Measurements from ENCODE around the gene FSTL4.

Gene FSTL4

DNA sequence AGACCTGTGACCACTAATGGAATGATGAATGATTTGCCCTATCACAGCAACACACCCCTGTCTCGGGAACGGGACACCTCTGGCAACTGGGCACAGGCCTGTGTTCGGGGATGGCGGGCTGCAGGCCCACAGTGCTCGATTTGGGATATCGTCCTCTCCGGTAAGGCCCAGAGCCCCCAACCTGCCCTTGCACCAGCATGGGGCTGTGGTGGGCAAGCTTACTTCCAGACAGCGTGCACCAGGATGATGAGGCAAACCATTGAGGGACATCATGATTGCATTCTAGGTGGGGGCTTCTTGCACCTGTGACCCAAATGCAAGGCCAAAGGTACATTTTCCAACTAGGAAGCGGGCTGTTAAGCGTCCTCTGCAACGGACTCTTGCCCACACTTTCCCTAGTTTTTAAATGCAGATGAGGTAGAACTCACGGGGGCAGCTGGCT is 275.4 kb downstream of the FSTL4 start:
- H3K27ac ChIP-seq (ENCODE audit: low read length): no peak overlapping the region
- H3K36me3 ChIP-seq (ENCODE audit: insufficient read depth, low read length): no peaks in the 10 kb centered on the region
- H3K4me3 ChIP-seq (ENCODE audit: low read depth in 1 of 2, low read length in 2 of 2): no peak overlapping the region
- H3K9ac ChIP-seq (ENCODE audit: low read depth, low read length): no peak overlapping the region
- no peak for ATAC-seq (ENCODE audit: insufficient read depth, low read depth)
- H3K79me2 ChIP-seq (ENCODE audit: insufficient read depth, low read length): no peaks in the 10 kb centered on the region
- H3K4me1 ChIP-seq (ENCODE audit: insufficient read depth, low read length): peaks cover 11% of the 10 kb centered on the region
- TF ChIP-seq, protein P1, sequence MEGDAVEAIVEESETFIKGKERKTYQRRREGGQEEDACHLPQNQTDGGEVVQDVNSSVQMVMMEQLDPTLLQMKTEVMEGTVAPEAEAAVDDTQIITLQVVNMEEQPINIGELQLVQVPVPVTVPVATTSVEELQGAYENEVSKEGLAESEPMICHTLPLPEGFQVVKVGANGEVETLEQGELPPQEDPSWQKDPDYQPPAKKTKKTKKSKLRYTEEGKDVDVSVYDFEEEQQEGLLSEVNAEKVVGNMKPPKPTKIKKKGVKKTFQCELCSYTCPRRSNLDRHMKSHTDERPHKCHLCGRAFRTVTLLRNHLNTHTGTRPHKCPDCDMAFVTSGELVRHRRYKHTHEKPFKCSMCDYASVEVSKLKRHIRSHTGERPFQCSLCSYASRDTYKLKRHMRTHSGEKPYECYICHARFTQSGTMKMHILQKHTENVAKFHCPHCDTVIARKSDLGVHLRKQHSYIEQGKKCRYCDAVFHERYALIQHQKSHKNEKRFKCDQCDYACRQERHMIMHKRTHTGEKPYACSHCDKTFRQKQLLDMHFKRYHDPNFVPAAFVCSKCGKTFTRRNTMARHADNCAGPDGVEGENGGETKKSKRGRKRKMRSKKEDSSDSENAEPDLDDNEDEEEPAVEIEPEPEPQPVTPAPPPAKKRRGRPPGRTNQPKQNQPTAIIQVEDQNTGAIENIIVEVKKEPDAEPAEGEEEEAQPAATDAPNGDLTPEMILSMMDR (IDR thresholded peaks at IDR 0.05; ENCODE audit: borderline replicate concordance, extremely low read depth, low read length, poor library complexity, severe bottlenecking): no peak
- no peak overlapping the region for H2AFZ ChIP-seq (ENCODE audit: low read depth, low read length)
- no peaks in the 10 kb centered on the region for H3K9me3 ChIP-seq (ENCODE audit: insufficient read depth, low read length, severe bottlenecking)
- H4K20me1 ChIP-seq (ENCODE audit: insufficient read depth, low read length): no peaks in the 10 kb centered on the region
- no peak overlapping the region for H3K4me2 ChIP-seq (ENCODE audit: insufficient read depth, low read length)
- H3K27me3 ChIP-seq (ENCODE audit: insufficient read depth, low read length, poor library complexity): no peaks in the 10 kb centered on the region
- no peak for DNase-seq

DNA sequence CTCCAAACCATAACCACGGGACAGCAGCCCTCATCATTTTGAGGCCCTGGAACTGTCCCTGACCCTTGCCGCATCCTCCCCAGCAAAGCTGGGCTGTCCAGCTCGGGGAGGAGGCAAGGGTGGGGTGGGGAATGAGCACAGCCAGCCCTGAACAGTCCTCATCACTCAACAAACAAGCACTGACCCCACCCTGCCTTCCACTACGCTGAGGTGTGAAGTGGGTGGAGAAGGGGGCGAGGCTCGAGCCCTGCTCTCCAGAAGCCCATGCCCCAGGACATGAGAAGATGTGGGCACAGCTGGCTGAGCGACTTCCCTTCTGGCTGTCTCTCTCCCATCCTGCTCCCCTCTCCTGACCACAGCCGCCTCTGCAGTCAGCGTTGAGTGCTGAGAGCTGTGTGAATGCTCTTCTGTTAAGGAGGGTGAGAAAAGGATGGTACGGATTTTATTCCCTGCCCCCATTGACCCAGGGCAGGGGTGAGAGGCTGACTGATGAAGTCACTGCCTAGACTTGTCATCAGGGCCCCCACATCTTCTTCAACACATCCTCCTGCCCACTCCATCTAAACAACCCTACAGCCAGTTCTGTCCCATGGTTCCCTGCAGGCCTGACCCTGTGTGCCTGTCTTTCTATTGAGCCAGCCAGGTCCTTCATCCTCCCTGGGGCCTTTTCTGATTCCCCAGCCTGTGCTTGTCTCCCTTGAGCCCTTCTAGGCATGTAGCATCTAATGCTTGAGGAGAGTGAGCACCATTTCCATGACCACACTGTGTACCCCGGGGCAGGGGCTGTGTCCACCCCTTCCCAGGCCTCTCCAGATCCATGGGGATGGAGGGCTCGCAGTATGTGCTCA is 276.0 kb downstream of the FSTL4 start:
- Histone ChIP-seq H3K4me3 (ENCODE audit: low read depth in 1 of 2, low read length in 2 of 2) (no peak overlapping the region), H3K27ac (ENCODE audit: low read length) (no peak overlapping the region), H3K79me2 (ENCODE audit: insufficient read depth, low read length) (no peaks in the 10 kb centered on the region), H3K4me1 (ENCODE audit: insufficient read depth, low read length) (peaks cover 11% of the 10 kb centered on the region), H4K20me1 (ENCODE audit: insufficient read depth, low read length) (no peaks in the 10 kb centered on the region), H3K27me3 (ENCODE audit: insufficient read depth, low read length, poor library complexity) (no peaks in the 10 kb centered on the region), H3K9ac (ENCODE audit: low read depth, low read length) (no peak overlapping the region), H2AFZ (ENCODE audit: low read depth, low read length) (no peak overlapping the region), H3K4me2 (ENCODE audit: insufficient read depth, low read length) (no peak overlapping the region), H3K9me3 (ENCODE audit: insufficient read depth, low read length, severe bottlenecking) (no peaks in the 10 kb centered on the region), H3K36me3 (ENCODE audit: insufficient read depth, low read length) (no peaks in the 10 kb centered on the region)
- peak; percentile 80 for ATAC-seq (ENCODE audit: insufficient read depth, low read depth)
- TF ChIP-seq EZH2 (IDR thresholded peaks at IDR 0.05; ENCODE audit: borderline replicate concordance, low read depth, low read length, severe bottlenecking): no peak
- TF ChIP-seq, protein P1 (IDR thresholded peaks at IDR 0.05; ENCODE audit: borderline replicate concordance, extremely low read depth, low read length, poor library complexity, severe bottlenecking): no peak
- peak; percentile 69 for DNase-seq

DNA sequence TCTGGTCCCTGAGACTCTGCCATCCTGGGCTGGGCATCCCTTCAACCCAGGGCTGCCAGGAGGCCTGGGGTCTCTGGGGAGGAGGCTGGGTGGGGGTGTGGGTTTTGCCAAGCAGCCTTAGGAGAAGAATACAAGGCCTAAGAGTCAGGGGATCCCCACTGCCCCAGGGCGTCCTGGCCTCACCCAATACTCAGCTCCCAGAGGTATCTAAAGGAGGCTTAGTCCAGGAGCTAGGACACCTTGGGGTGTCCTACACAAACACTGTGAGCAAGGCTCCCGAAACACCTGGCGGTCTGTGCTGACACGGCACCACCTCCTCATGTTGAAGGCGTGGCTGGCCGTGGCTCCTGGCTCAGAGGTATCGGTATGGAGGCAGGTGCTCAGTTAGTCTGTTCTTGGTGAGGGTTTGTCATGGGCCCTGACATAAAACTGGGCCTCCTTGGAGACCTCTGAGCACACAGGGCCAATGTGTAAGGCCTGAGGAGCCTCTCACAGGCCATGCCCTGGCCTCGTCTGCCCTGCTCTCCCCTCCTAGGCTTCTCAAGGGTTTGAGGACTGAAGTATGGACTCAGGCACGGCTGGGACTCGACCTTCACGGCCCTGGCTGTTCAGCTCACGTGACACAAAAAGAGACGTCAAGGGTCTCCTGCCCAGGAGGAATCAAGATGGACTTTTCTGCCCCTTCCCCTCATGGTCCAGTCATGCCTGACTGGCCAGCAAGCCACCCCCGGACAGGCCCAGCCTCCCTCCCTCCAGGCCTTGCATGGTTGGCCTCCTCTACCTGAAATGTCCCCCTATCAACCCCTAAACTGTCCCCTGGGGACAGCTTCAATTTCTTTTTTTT is 277.3 kb downstream of the FSTL4 start:
- Histone ChIP-seq H3K27ac (ENCODE audit: low read length) (no peak overlapping the region), H3K36me3 (ENCODE audit: insufficient read depth, low read length) (no peaks in the 10 kb centered on the region), H4K20me1 (ENCODE audit: insufficient read depth, low read length) (no peaks in the 10 kb centered on the region), H3K4me1 (ENCODE audit: insufficient read depth, low read length) (peaks cover 11% of the 10 kb centered on the region), H3K27me3 (ENCODE audit: insufficient read depth, low read length, poor library complexity) (no peaks in the 10 kb centered on the region), H3K4me3 (ENCODE audit: low read depth in 1 of 2, low read length in 2 of 2) (no peak overlapping the region), H3K4me2 (ENCODE audit: insufficient read depth, low read length) (no peak overlapping the region), H3K9ac (ENCODE audit: low read depth, low read length) (no peak overlapping the region), H3K9me3 (ENCODE audit: insufficient read depth, low read length, severe bottlenecking) (no peaks in the 10 kb centered on the region), H2AFZ (ENCODE audit: low read depth, low read length) (no peak overlapping the region), H3K79me2 (ENCODE audit: insufficient read depth, low read length) (no peaks in the 10 kb centered on the region)
- DNase-seq (no peak), ATAC-seq (ENCODE audit: insufficient read depth, low read depth) (no peak)
- no peak for TF ChIP-seq EZH2 (IDR thresholded peaks at IDR 0.05; ENCODE audit: borderline replicate concordance, low read depth, low read length, severe bottlenecking)
- TF ChIP-seq, protein P1 (IDR thresholded peaks at IDR 0.05; ENCODE audit: borderline replicate concordance, extremely low read depth, low read length, poor library complexity, severe bottlenecking): no peak
